SH-SY5Y (cell line): Measurements from ENCODE around the gene RELL2.
A peak's percentile ranks its signal among the peaks of the same experiment; 100 is the strongest.

ENCODE experiments used
- GATA2 ChIP-seq: IDR thresholded peaks from 2 replicates; pipeline ENCODE4 v1.6.1; 2011; ENCODE audit warnings: mild to moderate bottlenecking, low read depth, low read length
- GATA3 ChIP-seq: IDR thresholded peaks from 2 replicates; pipeline ENCODE4 v1.6.1; 2011; ENCODE audit warnings: low read depth, mild to moderate bottlenecking, low read length, moderate library complexity

Gene RELL2

GRCh38 chr5:141672071-141672840, 35.5 kb downstream of the RELL2 start:
- TF ChIP-seq GATA3 (no peak), GATA2 (no peak)

DNA sequence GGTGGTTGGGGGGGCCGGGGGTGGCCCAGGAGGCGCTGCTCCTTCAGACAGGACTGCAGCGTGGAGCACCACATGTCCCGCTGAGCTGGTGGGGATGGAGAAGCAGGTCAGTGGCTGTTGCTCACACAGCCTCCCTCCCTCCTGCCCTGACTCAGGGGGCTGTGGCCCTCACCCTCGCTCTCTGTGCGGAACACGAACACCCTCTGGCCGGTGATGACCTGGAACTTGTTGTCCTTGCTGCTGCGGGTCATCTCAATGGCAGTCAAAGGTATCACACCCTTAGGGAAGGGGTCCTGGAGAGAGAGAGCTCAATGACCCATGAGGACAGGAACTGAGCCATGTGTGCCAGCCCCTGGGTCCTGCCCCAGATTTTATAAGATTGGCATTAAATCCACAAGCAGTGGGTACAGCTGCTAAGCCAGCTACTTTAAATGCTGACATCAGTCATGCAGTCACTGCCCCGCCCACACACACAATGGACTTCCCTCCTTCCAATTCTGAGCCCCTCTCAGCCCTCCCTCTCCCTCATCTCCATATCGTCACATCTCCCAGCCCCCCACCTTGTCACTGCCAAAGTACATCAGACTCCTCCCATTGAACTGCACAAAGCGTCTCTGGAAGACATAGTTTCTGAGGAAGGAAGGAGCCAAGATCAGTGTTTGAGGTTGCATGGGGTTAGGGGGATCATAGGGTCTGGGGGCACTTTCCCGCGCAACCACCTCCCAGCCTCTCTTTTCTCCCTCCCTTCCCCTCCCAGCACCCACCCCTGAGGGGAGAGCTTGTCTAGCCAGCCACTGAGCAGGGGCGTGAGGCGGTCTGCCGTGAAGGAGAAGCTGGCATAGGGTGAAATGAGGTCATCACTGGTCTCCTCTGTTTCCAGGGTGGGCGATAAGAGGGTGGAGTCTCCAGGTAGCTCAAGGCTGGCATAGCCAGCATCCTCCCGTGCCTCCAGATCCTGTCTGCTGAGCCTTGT, 36.3 kb downstream of the RELL2 start:
- no peak for TF ChIP-seq GATA3
- no peak for TF ChIP-seq GATA2

DNA sequence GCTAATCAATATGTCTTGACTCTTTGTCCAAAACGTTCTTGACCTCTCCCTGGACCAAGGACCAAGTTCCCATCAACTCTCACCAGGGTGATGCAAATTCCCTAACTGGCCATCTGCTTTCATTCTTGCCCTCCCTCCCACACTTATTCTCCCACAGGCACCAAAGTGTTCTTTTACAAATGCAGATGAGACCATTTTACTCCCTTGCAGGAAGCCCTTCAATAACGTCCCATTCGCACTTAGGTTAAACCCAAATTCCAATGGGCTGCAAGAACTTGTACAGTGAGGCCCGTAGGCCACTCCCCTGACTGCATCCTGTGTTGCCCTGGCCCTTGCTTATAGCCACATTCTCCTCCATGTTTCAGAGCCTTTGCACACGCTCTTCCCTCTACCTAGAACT, 38.0 kb downstream of the RELL2 start:
- no peak for TF ChIP-seq GATA2

GRCh38 chr5:141675672-141676071, 38.9 kb downstream of the RELL2 start:
- no peak for TF ChIP-seq GATA3
- no peak for TF ChIP-seq GATA2

GRCh38 chr5:141677415-141677814, 40.6 kb downstream of the RELL2 start:
- TF ChIP-seq GATA3 (no peak), GATA2 (no peak)

- TF ChIP-seq GATA2 (no peak), GATA3 (no peak)
Observed at GRCh38 chr5:141680178-141680577, 43.4 kb downstream of the RELL2 start.

DNA sequence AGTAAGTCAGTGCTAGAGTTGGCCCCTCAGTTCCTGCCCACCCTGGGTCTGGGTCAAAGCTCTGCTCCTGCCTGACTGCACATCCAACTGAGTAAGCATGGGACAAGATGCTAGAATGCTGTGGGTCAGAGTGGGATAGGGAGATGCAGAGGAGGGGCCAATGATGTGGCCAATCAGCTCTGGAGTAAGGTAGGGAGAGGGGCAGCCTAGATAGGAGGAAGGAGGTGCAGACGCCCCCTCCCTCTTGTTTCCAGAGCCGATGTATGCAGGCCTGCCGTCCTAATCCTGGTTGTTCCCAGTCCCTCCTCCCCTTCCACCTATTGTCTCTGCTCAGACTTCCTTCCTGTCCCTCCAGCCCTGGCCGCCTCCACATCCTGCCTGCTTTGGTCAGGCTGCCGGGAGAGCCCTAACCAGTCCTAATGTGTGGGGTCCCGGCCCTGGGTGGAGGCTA, 44.0 kb downstream of the RELL2 start:
- TF ChIP-seq GATA2 (no peak), GATA3 (no peak)

DNA sequence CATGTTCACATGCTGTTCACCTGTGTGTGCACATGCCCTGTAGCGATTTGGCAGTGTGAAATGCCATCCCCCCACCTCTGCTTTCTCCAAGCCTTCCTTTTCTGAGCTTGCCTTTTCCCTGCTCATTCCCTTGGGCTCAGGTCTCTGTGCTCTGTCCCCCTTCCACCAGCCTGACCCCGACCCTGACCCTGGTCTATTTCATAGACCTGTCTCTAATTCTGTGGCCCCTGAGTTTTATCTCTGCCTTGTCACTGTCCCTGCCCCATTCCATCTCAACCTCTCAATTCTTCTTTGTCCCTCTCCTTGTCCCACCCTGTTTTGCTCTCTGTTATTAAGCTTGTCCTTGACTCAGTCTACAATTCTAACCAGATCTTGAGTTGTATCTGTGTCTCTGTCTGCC, 44.5 kb downstream of the RELL2 start:
- TF ChIP-seq GATA3, result no peak
- TF ChIP-seq GATA2, result no peak

DNA sequence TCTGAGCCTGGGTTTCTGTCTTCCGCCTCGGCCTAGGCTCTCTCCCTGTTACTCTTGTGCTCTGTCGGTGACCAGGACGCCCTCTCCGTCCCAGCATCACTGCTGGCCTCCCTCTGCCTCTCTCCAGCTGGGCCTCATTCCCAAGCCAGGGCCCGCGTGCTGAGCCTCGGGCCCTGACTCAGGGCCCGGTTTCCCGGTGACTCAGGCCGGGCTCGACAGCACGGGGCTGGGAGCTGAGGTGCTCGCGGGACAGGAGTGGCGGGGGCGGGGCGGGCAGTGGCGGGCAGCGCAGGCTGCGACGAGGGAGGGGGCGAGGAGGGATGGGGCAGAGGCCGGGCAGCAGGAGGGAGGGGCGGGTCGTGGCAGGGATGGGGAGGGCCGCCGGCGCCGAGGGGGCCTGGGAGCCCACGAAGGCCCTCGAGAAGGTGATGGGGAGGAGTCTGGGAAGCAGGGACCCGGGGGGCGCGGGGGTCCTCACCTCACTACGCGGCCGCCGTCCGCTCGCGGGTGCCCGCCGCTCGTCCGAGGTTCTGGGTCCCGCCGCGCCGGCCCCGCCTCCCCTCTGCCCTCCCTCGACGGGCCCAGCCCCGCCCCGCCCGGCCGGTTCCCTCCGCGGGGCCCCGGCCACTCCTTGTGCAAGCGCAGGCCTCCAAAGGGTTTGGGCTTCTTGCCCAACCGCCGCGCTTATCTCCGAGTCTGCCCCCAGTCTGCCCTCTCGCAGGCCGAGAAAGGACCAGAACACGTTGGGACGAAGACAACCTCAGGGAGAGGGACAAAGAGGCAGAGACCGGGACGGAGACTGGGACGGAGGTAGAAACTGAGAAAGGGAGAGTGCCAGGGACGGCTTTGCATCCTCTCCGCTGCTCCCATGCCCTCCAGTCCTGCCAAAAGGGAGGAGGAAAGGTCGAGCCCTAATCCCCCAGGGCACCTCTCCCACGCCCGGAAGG, 45.2 kb downstream of the RELL2 start, which contains the start of gene ARAP3:
ARAP3 (minus strand) TSS at position 536 of the 947 bp plus-strand sequence. CDS start 1,744 bp downstream, outside the sequence.
- TF ChIP-seq GATA3 (no peak), GATA2 (peak; percentile 71)

GRCh38 chr5:141683596-141684141, 46.9 kb downstream of the RELL2 start:
- no peak for TF ChIP-seq GATA2
- no peak for TF ChIP-seq GATA3

- TF ChIP-seq GATA3 (no peak), GATA2 (no peak)
Observed at GRCh38 chr5:141685591-141685990, 48.8 kb downstream of the RELL2 start.

- no peak for TF ChIP-seq GATA2
- TF ChIP-seq GATA3, result no peak
Observed at GRCh38 chr5:141686648-141687416, 50.0 kb downstream of the RELL2 start.
